GM23338 (cell line): ENCODE measurements around the gene ADGB. TPM values are rescaled to one million over a fixed set of nuclear protein-coding genes. Genes with fewer than 3 reads are reported as not detected.

Experiments
- ATAC-seq: fragments of 200-7000 bp; cut with Tn5 transposase; 3 replicates; pipeline ENCODE4 v1.9.1; 2020
- DNase-seq: peaks from one replicate; pipeline ENCODE4 v3.0.0-alpha.2; 2015; ENCODE audit warnings: low spot score
- H2AFZ ChIP-seq: fragments of 200-600 bp; sonication (generic); 2 replicates; pipeline ENCODE4 v1.8.0; 2016; ENCODE audit warnings: antibody characterized with exemption, mild to moderate bottlenecking, moderate library complexity
- H3F3A ChIP-seq: fragments of 200-600 bp; sonication (generic); replicated peaks from 2 replicates; pipeline ENCODE4 v1.8.0; 2017; ENCODE audit warnings: antibody characterized with exemption, mixed run types, low read depth
- H3K27ac ChIP-seq: fragments of 200-600 bp; sonication (generic); 2 replicates; pipeline ENCODE4 v1.6.1; 2016; ENCODE audit warnings: low read depth
- H3K27me3 ChIP-seq: fragments of 200-600 bp; sonication (generic); 2 replicates; pipeline ENCODE4 v1.8.0; 2016; ENCODE audit warnings: mild to moderate bottlenecking, mixed run types, moderate library complexity; ENCODE audit not compliant: insufficient read depth
- H3K36me3 ChIP-seq: fragments of 200-600 bp; sonication (generic); 2 replicates; pipeline ENCODE4 v1.8.0; 2016; ENCODE audit warnings: mild to moderate bottlenecking; ENCODE audit not compliant: insufficient read depth
- H3K4me1 ChIP-seq: fragments of 200-600 bp; sonication (generic); 2 replicates; pipeline ENCODE4 v1.8.0; 2016; ENCODE audit warnings: mild to moderate bottlenecking, moderate library complexity; ENCODE audit not compliant: insufficient read depth
- H3K4me2 ChIP-seq: fragments of 200-600 bp; sonication (generic); 2 replicates; pipeline ENCODE4 v1.7.1; 2017; ENCODE audit warnings: mixed run types
- H3K4me3 ChIP-seq: fragments of 200-600 bp; sonication (generic); 2 replicates; pipeline ENCODE4 v1.6.1; 2016; ENCODE audit warnings: mixed run types
- H3K79me2 ChIP-seq: fragments of 200-600 bp; sonication (generic); replicated peaks from 2 replicates; pipeline ENCODE4 v1.8.0; 2017; ENCODE audit warnings: mild to moderate bottlenecking; ENCODE audit not compliant: insufficient read depth
- H3K9me2 ChIP-seq: fragments of 200-600 bp; sonication (generic); 2 replicates; pipeline ENCODE4 v1.8.0; 2017; ENCODE audit not compliant: insufficient read depth
- H4K20me1 ChIP-seq: fragments of 200-600 bp; sonication (generic); replicated peaks from 2 replicates; pipeline ENCODE4 v1.8.0; 2017; ENCODE audit warnings: mild to moderate bottlenecking; ENCODE audit not compliant: insufficient read depth
- H3K27ac Mint-ChIP-seq: 2 replicates; pipeline ENCODE4 v1.8.0; 2020; ENCODE audit warnings: inconsistent platforms, mild to moderate bottlenecking, moderate library complexity, mixed read lengths
- H3K27me3 Mint-ChIP-seq: 3 replicates; pipeline ENCODE4 v1.8.0; 2022; ENCODE audit warnings: low read depth, mild to moderate bottlenecking, moderate library complexity, mixed read lengths, inconsistent platforms; ENCODE audit not compliant: insufficient read depth, poor library complexity
- H3K36me3 Mint-ChIP-seq: 3 replicates; pipeline ENCODE4 v1.8.0; 2021; ENCODE audit warnings: low read depth, mild to moderate bottlenecking, inconsistent platforms, moderate library complexity, mixed read lengths
- H3K4me1 Mint-ChIP-seq: 3 replicates; pipeline ENCODE4 v1.8.0; 2020; ENCODE audit warnings: mild to moderate bottlenecking, inconsistent platforms, mixed read lengths
- H3K4me3 Mint-ChIP-seq: 3 replicates; pipeline ENCODE4 v1.8.0; 2021; ENCODE audit warnings: moderate library complexity, mild to moderate bottlenecking, inconsistent platforms, mixed read lengths
- H3K9me3 Mint-ChIP-seq: 3 replicates; pipeline ENCODE4 v1.8.0; 2020; ENCODE audit warnings: moderate library complexity, mild to moderate bottlenecking, inconsistent platforms, mixed read lengths
- CREB1 ChIP-seq: fragments of 250-450 bp; sonication (Bioruptor Pico); IDR thresholded peaks from 2 replicates; pipeline ENCODE4 v1.5.0; 2020; ENCODE audit warnings: low read depth, mild to moderate bottlenecking, moderate library complexity
- EZH2 ChIP-seq: fragments of 200-600 bp; sonication (generic); IDR thresholded peaks from one replicate; pipeline ENCODE4 v1.8.0; 2017; ENCODE audit warnings: antibody characterized with exemption, mild to moderate bottlenecking, low read depth; ENCODE audit not compliant: unreplicated experiment
- EZH2phosphoT487 ChIP-seq: fragments of 200-600 bp; sonication (generic); IDR thresholded peaks from one replicate; pipeline ENCODE4 v1.8.1; 2018; ENCODE audit warnings: antibody characterized with exemption; ENCODE audit not compliant: unreplicated experiment
- JUNB ChIP-seq: IDR thresholded peaks from one replicate; pipeline ENCODE4 v1.6.1; 2016; ENCODE audit warnings: antibody characterized with exemption; ENCODE audit not compliant: unreplicated experiment
- NANOG ChIP-seq: IDR thresholded peaks from 2 replicates; pipeline ENCODE4 v1.6.1; 2016; ENCODE audit warnings: antibody characterized with exemption, borderline replicate concordance
- POLR2AphosphoS5 ChIP-seq: IDR thresholded peaks from 2 replicates; pipeline ENCODE4 v1.6.1; 2016; ENCODE audit warnings: antibody characterized with exemption, low read depth
- STAT1 ChIP-seq: IDR thresholded peaks from one replicate; pipeline ENCODE4 v1.6.1; 2016; ENCODE audit warnings: antibody characterized with exemption; ENCODE audit not compliant: unreplicated experiment
- ZNF114 ChIP-seq: fragments of 250-450 bp; sonication (Bioruptor Pico); IDR thresholded peaks from 2 replicates; pipeline ENCODE4 v1.5.0; 2020; ENCODE audit warnings: mild to moderate bottlenecking, moderate library complexity
- ZNF331 ChIP-seq: fragments of 250-450 bp; sonication (Bioruptor Pico); IDR thresholded peaks from 2 replicates; pipeline ENCODE4 v1.5.0; 2020; ENCODE audit warnings: low read depth, mild to moderate bottlenecking, moderate library complexity
- polyA plus RNA-seq: library from polyadenylated mRNA; unstranded; fragments of >200 nt; fragmentation: Nextera tagmentation; extraction: Ambion mirVana; gene quantifications from 2 replicates; pipeline ENCODE4 v1.2.1, GENCODE V29; 2016
- total RNA-seq: library from RNA; depleted of rRNA; stranded (reverse); fragments of >200 nt; shearing (Covaris generic); gene quantifications from 2 replicates; pipeline ENCODE4 v1.2.3, GENCODE V29; 2014
- TF ChIP-seq, protein P1 (sequence below), 2 experiments: fragments of 200-600 bp in 1 of 2; sonication (generic) in 1 of 2; conservative IDR thresholded peaks; 2 replicates each; pipeline versions ENCODE4 v1.5.1 to v1.6.1; 2016 to 2017; ENCODE audit warnings: antibody characterized with exemption in 2 of 2, low read depth in 2 of 2, mild to moderate bottlenecking in 2 of 2, moderate library complexity in 1 of 2
- TF ChIP-seq, protein P2 (sequence below): fragments of 250-450 bp; sonication (Bioruptor Pico); IDR thresholded peaks from 2 replicates; pipeline ENCODE4 v1.5.0; 2020; ENCODE audit warnings: mild to moderate bottlenecking, moderate library complexity
- TF ChIP-seq, protein P3 (sequence below): IDR thresholded peaks from 2 replicates; pipeline ENCODE4 v1.6.1; 2016; ENCODE audit warnings: antibody characterized with exemption

The ADGB gene
- total and polyA plus RNA-seq, 2 experiments from 2014 or later: not detected

DNA sequence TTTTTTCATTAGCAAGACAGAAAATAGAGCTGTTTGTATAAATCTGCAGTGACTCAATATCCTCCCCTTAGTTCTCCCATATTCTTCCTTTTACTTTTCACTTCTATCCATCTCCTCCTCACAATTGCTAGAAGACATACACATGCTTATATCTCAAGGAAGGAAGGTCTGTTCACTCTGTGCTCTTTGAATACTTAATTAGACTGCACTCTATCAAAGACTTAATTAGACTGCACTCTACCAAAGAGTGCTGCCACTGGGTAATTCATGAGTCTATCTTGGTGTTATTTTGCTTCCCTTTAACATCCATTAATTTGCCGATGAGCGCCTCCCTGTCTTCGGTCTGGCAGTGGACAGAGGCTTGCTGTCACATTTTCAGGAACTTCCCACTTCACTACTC, 241.9 kb downstream of the ADGB start:
- no peak overlapping the region for H3K4me3 ChIP-seq
- H4K20me1 ChIP-seq: no peaks in the 10 kb centered on the region
- H3K9me2 ChIP-seq: no peaks in the 10 kb centered on the region; the same call in 1 of the 2 replicates
- Mint-ChIP-seq H3K27ac (no peak overlapping the region), H3K36me3 (peaks cover 4% of the 10 kb centered on the region; the same call in 1 of the 3 replicates), H3K4me1 (peaks cover 2% of the 10 kb centered on the region; the same call in 2 of the 3 replicates), H3K9me3 (peaks cover 5% of the 10 kb centered on the region), H3K4me3 (no peak overlapping the region), H3K27me3 (no peaks in the 10 kb centered on the region)
- DNase-seq (no peak), ATAC-seq (no peak)
- H3K36me3 ChIP-seq: no peaks in the 10 kb centered on the region
- no peaks in the 10 kb centered on the region for H3K27me3 ChIP-seq
- TF ChIP-seq CREB1 (CRISPR knock-in tag): no peak
- no peaks in the 10 kb centered on the region for H3K79me2 ChIP-seq
- H2AFZ ChIP-seq: no peak overlapping the region
- no peak overlapping the region for H3K4me2 ChIP-seq
- no peaks in the 10 kb centered on the region for H3F3A ChIP-seq
- no peak overlapping the region for H3K27ac ChIP-seq
- H3K4me1 ChIP-seq: no peaks in the 10 kb centered on the region

DNA sequence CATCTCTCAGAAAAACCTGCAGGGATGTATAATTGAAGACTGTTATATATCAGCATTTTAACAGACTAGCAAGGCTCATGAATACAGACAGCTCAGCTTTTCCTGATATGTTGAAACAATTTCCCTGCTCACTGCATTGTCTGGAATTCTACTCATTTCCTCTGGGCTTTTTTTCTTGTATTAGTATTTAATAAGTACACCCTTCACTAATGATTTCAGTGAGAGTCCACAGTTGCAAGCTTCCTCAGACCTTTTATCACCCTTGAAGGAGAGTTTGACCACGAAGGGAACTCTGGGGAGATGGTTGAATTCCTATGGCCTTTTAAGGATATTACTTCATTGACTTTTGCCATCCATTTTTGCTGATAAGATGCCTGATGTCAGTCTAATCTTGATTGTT, 248.7 kb downstream of the ADGB start:
- H3K4me1 Mint-ChIP-seq: peaks cover 7% of the 10 kb centered on the region
- H4K20me1 ChIP-seq: no peaks in the 10 kb centered on the region
- H2AFZ ChIP-seq: no peak overlapping the region
- TF ChIP-seq, protein P1, sequence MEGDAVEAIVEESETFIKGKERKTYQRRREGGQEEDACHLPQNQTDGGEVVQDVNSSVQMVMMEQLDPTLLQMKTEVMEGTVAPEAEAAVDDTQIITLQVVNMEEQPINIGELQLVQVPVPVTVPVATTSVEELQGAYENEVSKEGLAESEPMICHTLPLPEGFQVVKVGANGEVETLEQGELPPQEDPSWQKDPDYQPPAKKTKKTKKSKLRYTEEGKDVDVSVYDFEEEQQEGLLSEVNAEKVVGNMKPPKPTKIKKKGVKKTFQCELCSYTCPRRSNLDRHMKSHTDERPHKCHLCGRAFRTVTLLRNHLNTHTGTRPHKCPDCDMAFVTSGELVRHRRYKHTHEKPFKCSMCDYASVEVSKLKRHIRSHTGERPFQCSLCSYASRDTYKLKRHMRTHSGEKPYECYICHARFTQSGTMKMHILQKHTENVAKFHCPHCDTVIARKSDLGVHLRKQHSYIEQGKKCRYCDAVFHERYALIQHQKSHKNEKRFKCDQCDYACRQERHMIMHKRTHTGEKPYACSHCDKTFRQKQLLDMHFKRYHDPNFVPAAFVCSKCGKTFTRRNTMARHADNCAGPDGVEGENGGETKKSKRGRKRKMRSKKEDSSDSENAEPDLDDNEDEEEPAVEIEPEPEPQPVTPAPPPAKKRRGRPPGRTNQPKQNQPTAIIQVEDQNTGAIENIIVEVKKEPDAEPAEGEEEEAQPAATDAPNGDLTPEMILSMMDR (conservative IDR thresholded peaks at IDR 0.05; ENCODE audit: low read depth in 2 of 2): no peak
- no peak for TF ChIP-seq EZH2
- TF ChIP-seq STAT1: no peak
- no peak for TF ChIP-seq JUNB
- no peak for TF ChIP-seq ZNF331 (CRISPR knock-in tag)
- TF ChIP-seq NANOG: no peak
- TF ChIP-seq CREB1 (CRISPR knock-in tag): no peak
- TF ChIP-seq, protein P2, sequence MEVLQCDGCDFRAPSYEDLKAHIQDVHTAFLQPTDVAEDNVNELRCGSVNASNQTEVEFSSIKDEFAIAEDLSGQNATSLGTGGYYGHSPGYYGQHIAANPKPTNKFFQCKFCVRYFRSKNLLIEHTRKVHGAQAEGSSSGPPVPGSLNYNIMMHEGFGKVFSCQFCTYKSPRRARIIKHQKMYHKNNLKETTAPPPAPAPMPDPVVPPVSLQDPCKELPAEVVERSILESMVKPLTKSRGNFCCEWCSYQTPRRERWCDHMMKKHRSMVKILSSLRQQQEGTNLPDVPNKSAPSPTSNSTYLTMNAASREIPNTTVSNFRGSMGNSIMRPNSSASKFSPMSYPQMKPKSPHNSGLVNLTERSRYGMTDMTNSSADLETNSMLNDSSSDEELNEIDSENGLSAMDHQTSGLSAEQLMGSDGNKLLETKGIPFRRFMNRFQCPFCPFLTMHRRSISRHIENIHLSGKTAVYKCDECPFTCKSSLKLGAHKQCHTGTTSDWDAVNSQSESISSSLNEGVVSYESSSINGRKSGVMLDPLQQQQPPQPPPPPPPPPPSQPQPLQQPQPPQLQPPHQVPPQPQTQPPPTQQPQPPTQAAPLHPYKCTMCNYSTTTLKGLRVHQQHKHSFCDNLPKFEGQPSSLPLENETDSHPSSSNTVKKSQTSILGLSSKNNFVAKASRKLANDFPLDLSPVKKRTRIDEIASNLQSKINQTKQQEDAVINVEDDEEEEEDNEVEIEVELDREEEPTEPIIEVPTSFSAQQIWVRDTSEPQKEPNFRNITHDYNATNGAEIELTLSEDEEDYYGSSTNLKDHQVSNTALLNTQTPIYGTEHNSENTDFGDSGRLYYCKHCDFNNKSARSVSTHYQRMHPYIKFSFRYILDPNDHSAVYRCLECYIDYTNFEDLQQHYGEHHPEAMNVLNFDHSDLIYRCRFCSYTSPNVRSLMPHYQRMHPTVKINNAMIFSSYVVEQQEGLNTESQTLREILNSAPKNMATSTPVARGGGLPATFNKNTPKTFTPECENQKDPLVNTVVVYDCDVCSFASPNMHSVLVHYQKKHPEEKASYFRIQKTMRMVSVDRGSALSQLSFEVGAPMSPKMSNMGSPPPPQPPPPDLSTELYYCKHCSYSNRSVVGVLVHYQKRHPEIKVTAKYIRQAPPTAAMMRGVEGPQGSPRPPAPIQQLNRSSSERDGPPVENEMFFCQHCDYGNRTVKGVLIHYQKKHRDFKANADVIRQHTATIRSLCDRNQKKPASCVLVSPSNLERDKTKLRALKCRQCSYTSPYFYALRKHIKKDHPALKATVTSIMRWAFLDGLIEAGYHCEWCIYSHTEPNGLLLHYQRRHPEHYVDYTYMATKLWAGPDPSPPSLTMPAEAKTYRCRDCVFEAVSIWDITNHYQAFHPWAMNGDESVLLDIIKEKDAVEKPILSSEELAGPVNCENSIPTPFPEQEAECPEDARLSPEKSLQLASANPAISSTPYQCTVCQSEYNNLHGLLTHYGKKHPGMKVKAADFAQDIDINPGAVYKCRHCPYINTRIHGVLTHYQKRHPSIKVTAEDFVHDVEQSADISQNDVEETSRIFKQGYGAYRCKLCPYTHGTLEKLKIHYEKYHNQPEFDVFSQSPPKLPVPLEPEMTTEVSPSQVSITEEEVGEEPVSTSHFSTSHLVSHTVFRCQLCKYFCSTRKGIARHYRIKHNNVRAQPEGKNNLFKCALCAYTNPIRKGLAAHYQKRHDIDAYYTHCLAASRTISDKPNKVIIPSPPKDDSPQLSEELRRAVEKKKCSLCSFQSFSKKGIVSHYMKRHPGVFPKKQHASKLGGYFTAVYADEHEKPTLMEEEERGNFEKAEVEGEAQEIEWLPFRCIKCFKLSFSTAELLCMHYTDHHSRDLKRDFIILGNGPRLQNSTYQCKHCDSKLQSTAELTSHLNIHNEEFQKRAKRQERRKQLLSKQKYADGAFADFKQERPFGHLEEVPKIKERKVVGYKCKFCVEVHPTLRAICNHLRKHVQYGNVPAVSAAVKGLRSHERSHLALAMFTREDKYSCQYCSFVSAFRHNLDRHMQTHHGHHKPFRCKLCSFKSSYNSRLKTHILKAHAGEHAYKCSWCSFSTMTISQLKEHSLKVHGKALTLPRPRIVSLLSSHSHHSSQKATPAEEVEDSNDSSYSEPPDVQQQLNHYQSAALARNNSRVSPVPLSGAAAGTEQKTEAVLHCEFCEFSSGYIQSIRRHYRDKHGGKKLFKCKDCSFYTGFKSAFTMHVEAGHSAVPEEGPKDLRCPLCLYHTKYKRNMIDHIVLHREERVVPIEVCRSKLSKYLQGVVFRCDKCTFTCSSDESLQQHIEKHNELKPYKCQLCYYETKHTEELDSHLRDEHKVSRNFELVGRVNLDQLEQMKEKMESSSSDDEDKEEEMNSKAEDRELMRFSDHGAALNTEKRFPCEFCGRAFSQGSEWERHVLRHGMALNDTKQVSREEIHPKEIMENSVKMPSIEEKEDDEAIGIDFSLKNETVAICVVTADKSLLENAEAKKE (CRISPR knock-in tag): no peak
- no peak for TF ChIP-seq POLR2AphosphoS5
- TF ChIP-seq ZNF114: no peak
- TF ChIP-seq, protein P3, sequence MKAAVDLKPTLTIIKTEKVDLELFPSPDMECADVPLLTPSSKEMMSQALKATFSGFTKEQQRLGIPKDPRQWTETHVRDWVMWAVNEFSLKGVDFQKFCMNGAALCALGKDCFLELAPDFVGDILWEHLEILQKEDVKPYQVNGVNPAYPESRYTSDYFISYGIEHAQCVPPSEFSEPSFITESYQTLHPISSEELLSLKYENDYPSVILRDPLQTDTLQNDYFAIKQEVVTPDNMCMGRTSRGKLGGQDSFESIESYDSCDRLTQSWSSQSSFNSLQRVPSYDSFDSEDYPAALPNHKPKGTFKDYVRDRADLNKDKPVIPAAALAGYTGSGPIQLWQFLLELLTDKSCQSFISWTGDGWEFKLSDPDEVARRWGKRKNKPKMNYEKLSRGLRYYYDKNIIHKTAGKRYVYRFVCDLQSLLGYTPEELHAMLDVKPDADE: no peak
- TF ChIP-seq EZH2phosphoT487: no peak

More for the DNA sequence above, 248.7 kb downstream of the ADGB start:
- no peaks in the 10 kb centered on the region for H3K4me1 ChIP-seq
- Mint-ChIP-seq H3K9me3 (peaks cover 10% of the 10 kb centered on the region), H3K4me3 (no peak overlapping the region), H3K27ac (no peak overlapping the region), H3K27me3 (no peaks in the 10 kb centered on the region), H3K36me3 (peaks cover 8% of the 10 kb centered on the region; the same call in 2 of the 3 replicates)
- H3K27me3 ChIP-seq: no peaks in the 10 kb centered on the region
- H3K4me2 ChIP-seq: no peak overlapping the region
- no peak for ATAC-seq
- no peak overlapping the region for H3K27ac ChIP-seq
- no peaks in the 10 kb centered on the region for H3K79me2 ChIP-seq
- no peak overlapping the region for H3K4me3 ChIP-seq
- no peak for DNase-seq
- H3F3A ChIP-seq: no peaks in the 10 kb centered on the region
- no peaks in the 10 kb centered on the region for H3K36me3 ChIP-seq
- H3K9me2 ChIP-seq: peaks cover 10% of the 10 kb centered on the region
